Keratinocyte (primary cell): ENCODE measurements around the gene PTAR1. TPM values are rescaled to one million over a fixed set of nuclear protein-coding genes. Genes with fewer than 3 reads are reported as not detected.

Experiments used
- DNase-seq: peaks from one replicate; pipeline ENCODE4 v3.0.0-alpha.2; 2011; ENCODE audit warnings: low read depth, missing footprints, low spot score
- FAIRE-seq: peaks from 2 replicates; lab custom pipeline; 2011; peaks lifted over from hg19 to GRCh38; lab: Jason Lieb, UNC
- H2AFZ ChIP-seq: 2 replicates; pipeline ENCODE4 v1.6.0; 2012; ENCODE audit warnings: low read length, control low read depth, inconsistent platforms; ENCODE audit not compliant: control insufficient read depth
- H3K27ac ChIP-seq: 2 replicates; pipeline ENCODE4 v1.5.1; 2011; ENCODE audit warnings: low read length; ENCODE audit not compliant: control insufficient read depth, insufficient read depth
- H3K27me3 ChIP-seq: 3 replicates; pipeline ENCODE4 v1.6.0; 2011; ENCODE audit warnings: low read length; ENCODE audit not compliant: control insufficient read depth, insufficient read depth; ENCODE audit errors: extremely low read depth
- H3K36me3 ChIP-seq, 2 experiments: 2 replicates in 1 of 2; 3 replicates in 1 of 2; pipeline ENCODE4 v1.5.1; 2011; ENCODE audit warnings: low read length in 2 of 2, mild to moderate bottlenecking in 1 of 2; ENCODE audit not compliant: control insufficient read depth in 2 of 2, insufficient read depth in 2 of 2; ENCODE audit errors: extremely low read depth in 1 of 2
- H3K4me1 ChIP-seq: 3 replicates; pipeline ENCODE4 v1.5.1; 2011; ENCODE audit warnings: low read length; ENCODE audit not compliant: control insufficient read depth, insufficient read depth; ENCODE audit errors: extremely low read depth
- H3K4me2 ChIP-seq: 3 replicates; pipeline ENCODE4 v1.6.0; 2011; ENCODE audit warnings: low read depth, low read length; ENCODE audit not compliant: control insufficient read depth, insufficient read depth; ENCODE audit errors: extremely low read depth
- H3K4me3 ChIP-seq, 3 experiments: fragments of 200-600 bp in 1 of 3; sonication (generic) in 1 of 3; 2 replicates in 2 of 3; 3 replicates in 1 of 3; pipeline ENCODE4 v1.5.1; 2011 to 2016; ENCODE audit warnings: low read length in 3 of 3, mild to moderate bottlenecking in 3 of 3, control low read depth in 2 of 3, inconsistent platforms in 1 of 3, low read depth in 1 of 3, mixed read lengths in 1 of 3, mixed run types in 1 of 3, moderate library complexity in 1 of 3; ENCODE audit not compliant: control insufficient read depth in 2 of 3, insufficient read depth in 2 of 3; ENCODE audit errors: extremely low read depth in 1 of 3
- H3K79me2 ChIP-seq: 2 replicates; pipeline ENCODE4 v1.6.0; 2012; ENCODE audit warnings: low read length; ENCODE audit not compliant: control insufficient read depth, insufficient read depth
- H3K9ac ChIP-seq: 3 replicates; pipeline ENCODE4 v1.6.0; 2011; ENCODE audit warnings: low read length; ENCODE audit not compliant: control insufficient read depth, insufficient read depth; ENCODE audit errors: extremely low read depth
- H3K9me1 ChIP-seq: 3 replicates; pipeline ENCODE4 v1.6.0; 2011; ENCODE audit warnings: low read length; ENCODE audit not compliant: control insufficient read depth, insufficient read depth; ENCODE audit errors: extremely low read depth
- H3K9me3 ChIP-seq: 2 replicates; pipeline ENCODE4 v1.5.1; 2012; ENCODE audit warnings: low read depth, low read length; ENCODE audit not compliant: control insufficient read depth
- H4K20me1 ChIP-seq: 3 replicates; pipeline ENCODE4 v1.6.0; 2011; ENCODE audit warnings: low read length; ENCODE audit not compliant: control insufficient read depth, insufficient read depth; ENCODE audit errors: extremely low read depth
- EZH2 ChIP-seq: IDR thresholded peaks from one replicate; pipeline ENCODE4 v1.6.1; 2012; ENCODE audit warnings: inconsistent platforms, mild to moderate bottlenecking, low read length, moderate library complexity
- dilution Hi-C: fragments of 300-500 bp; cut with MboI; formaldehyde crosslinking; loops from one replicate; pipeline ENCODE4 v1.7.0; 2020; ENCODE audit warnings: low sequenced_read_pairs; ENCODE audit not compliant: extremely low pct_ligation_motif_present
- polyA plus RNA-seq, 5 experiments: library from polyadenylated mRNA; depleted of rRNA in 3 of 5; stranded (reverse) in 3 of 5; stranded (forward) in 1 of 5; unstranded in 1 of 5; fragments of >200 nt; gene quantifications; 1 replicate in 1 of 5; 2 replicates in 3 of 5; 3 replicates in 1 of 5; pipeline versions ENCODE4 v1.2.1 to v1.2.3, GENCODE V29; 2011 to 2012; ENCODE audit warnings: missing spikeins in 2 of 5, low read depth in 1 of 5, low replicate concordance in 1 of 5
- TF ChIP-seq, protein P1 (sequence below), 3 experiments: IDR thresholded peaks in 1 of 3; conservative IDR thresholded peaks in 1 of 3; optimal IDR thresholded peaks in 1 of 3; 2 replicates in 2 of 3; 3 replicates in 1 of 3; pipeline versions ENCODE3 to v1.5.1; 2011; ENCODE audit warnings: low read length in 3 of 3, mild to moderate bottlenecking in 3 of 3, moderate library complexity in 2 of 3, control low read depth in 1 of 3, inconsistent platforms in 1 of 3; ENCODE audit not compliant: insufficient read depth in 2 of 3; ENCODE audit errors: extremely low read depth in 1 of 3

The PTAR1 gene
- polyA plus RNA-seq, 1 donor (not counting 4 experiments of a cell fraction or from before 2014, with no cell fraction given) = 15.5 TPM

DNA sequence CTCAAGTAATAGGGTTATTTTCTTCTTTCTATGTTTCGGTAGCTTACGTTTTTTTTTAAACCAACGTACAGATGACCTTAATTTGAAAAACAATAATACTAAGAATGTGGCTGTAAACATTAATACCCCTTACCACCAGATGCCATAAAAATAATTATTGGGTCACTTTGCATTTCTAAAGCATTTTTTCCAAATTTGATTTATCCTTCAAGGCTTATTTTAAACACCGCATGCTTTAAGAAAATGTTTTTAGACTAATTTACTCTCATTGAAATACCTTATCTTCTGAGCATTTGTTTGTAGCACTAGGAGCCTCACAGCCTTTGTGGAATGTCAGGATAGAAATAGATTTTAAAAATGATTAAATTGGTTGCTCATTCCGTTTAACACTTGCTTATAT is 81.9 kb downstream of the PTAR1 start:
- H3K9me1 ChIP-seq = no peaks in the 10 kb centered on the region
- H3K36me3 ChIP-seq = no peaks in the 10 kb centered on the region
- H3K4me2 ChIP-seq = no peak overlapping the region
- no peak overlapping the region for H3K9ac ChIP-seq
- no peaks in the 10 kb centered on the region for H4K20me1 ChIP-seq
- H3K27me3 ChIP-seq = no peaks in the 10 kb centered on the region
- H3K9me3 ChIP-seq = no peaks in the 10 kb centered on the region
- no peak overlapping the region for H2AFZ ChIP-seq
- no peak overlapping the region for H3K27ac ChIP-seq
- no peak overlapping the region for H3K4me3 ChIP-seq
- TF ChIP-seq, protein P1, sequence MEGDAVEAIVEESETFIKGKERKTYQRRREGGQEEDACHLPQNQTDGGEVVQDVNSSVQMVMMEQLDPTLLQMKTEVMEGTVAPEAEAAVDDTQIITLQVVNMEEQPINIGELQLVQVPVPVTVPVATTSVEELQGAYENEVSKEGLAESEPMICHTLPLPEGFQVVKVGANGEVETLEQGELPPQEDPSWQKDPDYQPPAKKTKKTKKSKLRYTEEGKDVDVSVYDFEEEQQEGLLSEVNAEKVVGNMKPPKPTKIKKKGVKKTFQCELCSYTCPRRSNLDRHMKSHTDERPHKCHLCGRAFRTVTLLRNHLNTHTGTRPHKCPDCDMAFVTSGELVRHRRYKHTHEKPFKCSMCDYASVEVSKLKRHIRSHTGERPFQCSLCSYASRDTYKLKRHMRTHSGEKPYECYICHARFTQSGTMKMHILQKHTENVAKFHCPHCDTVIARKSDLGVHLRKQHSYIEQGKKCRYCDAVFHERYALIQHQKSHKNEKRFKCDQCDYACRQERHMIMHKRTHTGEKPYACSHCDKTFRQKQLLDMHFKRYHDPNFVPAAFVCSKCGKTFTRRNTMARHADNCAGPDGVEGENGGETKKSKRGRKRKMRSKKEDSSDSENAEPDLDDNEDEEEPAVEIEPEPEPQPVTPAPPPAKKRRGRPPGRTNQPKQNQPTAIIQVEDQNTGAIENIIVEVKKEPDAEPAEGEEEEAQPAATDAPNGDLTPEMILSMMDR (optimal IDR thresholded peaks at IDR 0.05 in 1 of 3, IDR thresholded peaks at IDR 0.05 in 1 of 3, conservative IDR thresholded peaks at IDR 0.05 in 1 of 3; ENCODE audit: extremely low read depth in 1 of 3, insufficient read depth in 2 of 3, low read length in 3 of 3) = no peak
- no peak for TF ChIP-seq EZH2
- FAIRE-seq (no peak), DNase-seq (no peak)
- dilution Hi-C loops = no loop called here
- no peaks in the 10 kb centered on the region for H3K79me2 ChIP-seq
- H3K4me1 ChIP-seq = peaks cover 26% of the 10 kb centered on the region

DNA sequence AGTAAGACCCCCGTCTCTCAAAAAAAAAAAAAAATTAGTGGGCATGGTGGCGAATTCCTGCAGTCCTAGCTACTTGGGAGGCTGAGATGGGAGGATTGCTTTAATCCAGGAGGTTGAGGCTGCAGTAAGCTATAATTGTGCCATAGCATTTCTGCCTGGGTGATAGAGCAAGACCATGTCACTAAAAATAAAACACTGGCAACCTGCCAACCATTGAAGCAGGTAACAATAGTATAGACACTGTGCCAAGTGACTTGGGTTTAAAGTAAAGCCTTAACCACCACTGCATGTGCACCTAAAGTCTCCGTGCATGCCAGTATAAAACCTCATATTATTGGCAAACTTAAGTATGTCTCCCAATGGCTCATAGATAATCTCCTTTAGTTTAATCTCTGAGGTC is 84.2 kb downstream of the PTAR1 start:
- Histone ChIP-seq H3K27ac (no peak overlapping the region), H3K27me3 (peaks cover 8% of the 10 kb centered on the region)
- dilution Hi-C loops = no loop called here

More for the DNA sequence above, 84.2 kb downstream of the PTAR1 start:
- no peaks in the 10 kb centered on the region for H3K9me1 ChIP-seq
- peaks cover 27% of the 10 kb centered on the region for H3K4me1 ChIP-seq
- no peaks in the 10 kb centered on the region for H3K9me3 ChIP-seq
- no peaks in the 10 kb centered on the region for H3K36me3 ChIP-seq
- H3K9ac ChIP-seq = no peak overlapping the region
- no peaks in the 10 kb centered on the region for H4K20me1 ChIP-seq
- no peak overlapping the region for H3K4me2 ChIP-seq
- DNase-seq = no peak
- no peak overlapping the region for H3K4me3 ChIP-seq
- TF ChIP-seq, protein P1 (optimal IDR thresholded peaks at IDR 0.05 in 1 of 3, IDR thresholded peaks at IDR 0.05 in 1 of 3, conservative IDR thresholded peaks at IDR 0.05 in 1 of 3; ENCODE audit: extremely low read depth in 1 of 3, insufficient read depth in 2 of 3, low read length in 3 of 3) = no peak
- no peak for TF ChIP-seq EZH2
- FAIRE-seq = peak; percentile 43
- no peak overlapping the region for H2AFZ ChIP-seq
- no peaks in the 10 kb centered on the region for H3K79me2 ChIP-seq
